Stimulated activated naive B cell treated with anti-CD40 and anti-IgM and Interleukin-4, amounts not matched to agents 10 μg/mL and 1 μg/mL and 100 μg/mL, for 72 hours (primary cell): ENCODE data around the gene KLF7.

ENCODE experiments used
- ATAC-seq, 2 donors: fragments of 150-1000 bp; cut with Tn5 transposase; replicated peaks; 2 replicates each; pipeline ENCODE4 v1.10.0; 2021; ENCODE audit warnings: moderate library complexity in 1 of 2
- DNase-seq: peaks from one replicate; pipeline ENCODE4 v3.0.0; 2021
- H3K27ac Mint-ChIP-seq: one replicate; pipeline ENCODE4 v1.8.0; 2022; ENCODE audit warnings: mild to moderate bottlenecking, mixed read lengths
- H3K27me3 Mint-ChIP-seq, 2 donors: one replicate each; pipeline ENCODE4 v1.8.0; 2022; ENCODE audit warnings: mixed read lengths in 2 of 2
- H3K36me3 Mint-ChIP-seq, 2 donors: one replicate each; pipeline ENCODE4 v1.8.0; 2022; ENCODE audit warnings: mixed read lengths in 2 of 2, mild to moderate bottlenecking in 1 of 2
- H3K4me1 Mint-ChIP-seq, 2 donors: one replicate each; pipeline ENCODE4 v1.8.0; 2022; ENCODE audit warnings: mixed read lengths in 2 of 2, mild to moderate bottlenecking in 1 of 2
- H3K4me3 Mint-ChIP-seq, 2 donors: one replicate each; pipeline ENCODE4 v1.8.0; 2022; ENCODE audit warnings: mild to moderate bottlenecking in 2 of 2, mixed read lengths in 2 of 2, moderate library complexity in 1 of 2
- H3K9me3 Mint-ChIP-seq, 2 donors: one replicate each; pipeline ENCODE4 v1.8.0; 2022; ENCODE audit warnings: mixed read lengths in 2 of 2, mild to moderate bottlenecking in 1 of 2

Gene KLF7

DNA sequence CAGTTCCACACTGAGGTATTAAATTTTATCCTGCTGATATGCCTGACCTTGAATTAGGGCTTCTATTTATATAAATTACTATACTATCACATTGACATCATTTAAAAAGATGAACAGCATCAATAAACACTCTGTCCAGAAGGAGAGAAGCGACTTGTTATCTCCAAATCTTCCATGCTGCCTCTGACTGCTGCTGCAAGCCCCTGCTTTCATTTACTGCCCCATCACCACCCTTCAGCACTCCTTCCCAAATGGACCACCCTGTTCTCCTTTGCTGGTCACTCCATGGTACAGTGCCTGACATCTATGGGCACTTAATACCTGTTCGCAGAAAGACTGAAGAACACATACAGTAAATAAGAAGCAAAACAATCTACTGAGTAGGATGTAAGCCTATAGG lies 48.1 kb downstream of the KLF7 start:
- Mint-ChIP-seq H3K27me3 (no peaks in the 10 kb centered on the region), H3K36me3 (peaks cover 26 to 60% of the 10 kb centered on the region in 2 donors), H3K27ac (no peak overlapping the region), H3K4me3 (no peak overlapping the region), H3K9me3 (no peaks in the 10 kb centered on the region), H3K4me1 (peaks cover 24 to 53% of the 10 kb centered on the region in 2 donors)
- ATAC-seq (no peak), DNase-seq (no peak)

DNA sequence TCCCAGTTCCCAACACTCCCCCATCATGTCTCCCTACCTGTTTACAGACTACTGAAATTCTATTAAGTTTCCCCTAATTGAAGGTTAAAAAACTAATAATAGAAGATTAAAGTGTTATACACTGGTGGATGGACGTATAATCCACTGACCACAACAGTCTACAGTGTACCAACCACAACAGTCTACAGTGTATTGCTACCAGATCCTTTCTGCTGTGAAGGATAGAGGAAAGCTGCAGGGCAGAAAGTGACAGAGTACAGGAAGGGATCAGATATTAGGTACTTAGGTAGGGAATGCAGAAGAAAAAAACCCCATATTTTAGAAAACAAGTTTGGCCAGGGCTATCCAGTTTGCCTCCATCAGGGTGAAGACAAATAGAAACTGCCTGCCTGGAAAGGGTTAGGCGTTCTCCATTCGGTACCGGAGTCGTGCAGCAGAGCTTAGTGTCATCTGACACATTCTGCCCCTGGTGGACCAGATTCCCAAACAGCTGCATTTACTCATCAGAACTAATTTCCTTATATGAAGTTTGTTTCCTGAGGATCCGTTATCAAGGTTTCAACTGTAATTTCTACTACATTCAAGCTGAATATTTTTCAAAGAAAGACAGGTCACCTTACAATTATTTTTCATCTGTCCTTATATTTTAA lies 49.9 kb downstream of the KLF7 start:
- peaks cover 18 to 56% of the 10 kb centered on the region in 2 donors for H3K36me3 Mint-ChIP-seq
- no peaks in the 10 kb centered on the region for H3K27me3 Mint-ChIP-seq
- peaks cover 23 to 53% of the 10 kb centered on the region in 2 donors for H3K4me1 Mint-ChIP-seq
- H3K9me3 Mint-ChIP-seq = no peaks in the 10 kb centered on the region
- ATAC-seq = no peak
- no peak for DNase-seq
- H3K4me3 Mint-ChIP-seq = no peak overlapping the region
- no peak overlapping the region for H3K27ac Mint-ChIP-seq

DNA sequence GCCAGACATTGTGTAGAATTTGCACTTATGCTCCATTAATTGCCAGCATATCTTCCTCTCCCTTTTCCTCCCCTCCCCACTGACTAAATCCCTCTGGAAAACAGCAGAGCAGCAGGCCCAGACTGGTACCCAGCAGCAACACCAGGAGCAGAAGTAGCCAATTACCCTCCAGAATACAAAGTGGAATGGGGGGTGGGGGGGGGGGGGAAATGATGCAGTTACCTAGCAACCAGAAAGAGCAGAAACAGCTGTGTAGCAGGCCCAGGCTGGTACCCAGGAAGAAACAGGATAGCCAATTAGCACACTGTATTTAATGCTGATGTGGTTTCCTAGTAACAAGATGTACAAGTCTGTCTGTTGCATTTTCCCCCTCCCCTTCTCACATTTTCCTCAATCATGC lies 52.3 kb downstream of the KLF7 start:
- H3K4me3 Mint-ChIP-seq = no peak overlapping the region
- H3K9me3 Mint-ChIP-seq = no peaks in the 10 kb centered on the region
- ATAC-seq (no peak), DNase-seq (no peak)
- peak overlapping the region; percentile 11 for H3K27ac Mint-ChIP-seq
- peaks cover 30 to 66% of the 10 kb centered on the region in 2 donors for H3K4me1 Mint-ChIP-seq
- H3K27me3 Mint-ChIP-seq = no peaks in the 10 kb centered on the region
- peaks cover 19 to 59% of the 10 kb centered on the region in 2 donors for H3K36me3 Mint-ChIP-seq

DNA sequence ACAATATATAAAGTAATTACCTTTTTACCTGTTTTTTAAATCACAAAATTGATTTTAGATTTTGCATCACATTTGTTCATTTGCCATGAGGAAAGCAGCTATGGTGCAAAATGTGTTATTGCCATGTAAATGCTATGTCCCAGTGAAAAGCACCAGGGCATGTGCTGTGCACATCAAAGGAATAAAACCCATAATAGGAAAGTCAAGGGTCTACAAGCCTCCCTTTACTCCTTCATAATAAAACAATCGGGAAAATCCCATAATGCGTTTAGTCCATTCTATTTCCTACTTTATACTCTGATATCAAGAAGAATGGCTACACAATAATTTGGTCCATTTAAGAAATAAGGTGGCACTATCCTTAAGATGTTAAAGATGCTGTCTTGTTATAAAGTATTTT lies 53.0 kb downstream of the KLF7 start:
- DNase-seq (no peak), ATAC-seq (no peak)
- Mint-ChIP-seq H3K4me3 (no peak overlapping the region), H3K27me3 (no peaks in the 10 kb centered on the region), H3K36me3 (peaks cover 23 to 62% of the 10 kb centered on the region in 2 donors), H3K4me1 (peaks cover 34 to 70% of the 10 kb centered on the region in 2 donors), H3K9me3 (no peaks in the 10 kb centered on the region), H3K27ac (no peak overlapping the region)

DNA sequence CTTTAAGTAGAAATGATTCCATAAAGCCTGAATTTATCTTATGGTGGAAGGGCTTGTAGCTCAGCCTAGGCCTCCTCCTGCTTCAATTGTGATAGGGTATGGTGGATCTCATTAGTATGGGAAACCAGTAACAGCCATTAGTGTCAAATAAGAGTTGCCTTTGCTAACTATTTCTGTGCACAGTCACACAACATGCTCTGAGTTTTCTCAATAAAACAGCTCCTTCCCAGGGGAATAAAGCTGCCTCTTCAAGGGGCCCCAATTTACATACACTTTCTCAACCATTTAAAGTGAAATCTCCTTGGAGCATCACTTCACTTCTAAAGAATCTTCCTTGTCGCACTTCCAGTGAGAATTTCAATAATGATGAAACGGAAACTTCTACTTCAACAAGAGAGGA lies 53.4 kb downstream of the KLF7 start:
- Mint-ChIP-seq H3K4me3 (no peak overlapping the region), H3K9me3 (no peaks in the 10 kb centered on the region), H3K36me3 (peaks cover 23 to 64% of the 10 kb centered on the region in 2 donors), H3K4me1 (peaks cover 35 to 70% of the 10 kb centered on the region in 2 donors), H3K27me3 (no peaks in the 10 kb centered on the region), H3K27ac (no peak overlapping the region)
- no peak for DNase-seq
- ATAC-seq = peak; percentile 83

DNA sequence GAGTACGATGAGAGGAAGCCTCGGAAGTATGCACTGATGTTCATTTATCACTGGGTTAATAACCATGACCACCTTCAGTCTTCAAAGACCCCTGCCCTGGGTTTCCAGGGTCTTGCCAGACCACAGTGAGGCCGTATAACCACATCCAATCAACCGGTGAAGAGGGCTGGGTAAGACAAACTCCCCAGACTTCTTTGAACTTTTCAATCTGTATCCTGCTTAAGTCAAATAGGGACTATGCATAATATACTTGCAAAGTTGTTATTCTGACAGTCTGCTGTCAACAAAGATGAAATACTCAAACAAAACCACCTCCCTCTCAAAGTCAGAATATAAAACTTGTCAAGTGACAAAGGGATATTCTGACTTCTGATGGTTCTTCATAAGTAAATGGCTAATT lies 54.0 kb downstream of the KLF7 start:
- no peaks in the 10 kb centered on the region for H3K9me3 Mint-ChIP-seq
- DNase-seq (no peak), ATAC-seq (no peak)
- H3K36me3 Mint-ChIP-seq = peaks cover 27 to 66% of the 10 kb centered on the region in 2 donors
- H3K27ac Mint-ChIP-seq = peak overlapping the region; percentile 77
- peaks cover 35 to 72% of the 10 kb centered on the region in 2 donors for H3K4me1 Mint-ChIP-seq
- H3K4me3 Mint-ChIP-seq = no peak overlapping the region
- no peaks in the 10 kb centered on the region for H3K27me3 Mint-ChIP-seq

DNA sequence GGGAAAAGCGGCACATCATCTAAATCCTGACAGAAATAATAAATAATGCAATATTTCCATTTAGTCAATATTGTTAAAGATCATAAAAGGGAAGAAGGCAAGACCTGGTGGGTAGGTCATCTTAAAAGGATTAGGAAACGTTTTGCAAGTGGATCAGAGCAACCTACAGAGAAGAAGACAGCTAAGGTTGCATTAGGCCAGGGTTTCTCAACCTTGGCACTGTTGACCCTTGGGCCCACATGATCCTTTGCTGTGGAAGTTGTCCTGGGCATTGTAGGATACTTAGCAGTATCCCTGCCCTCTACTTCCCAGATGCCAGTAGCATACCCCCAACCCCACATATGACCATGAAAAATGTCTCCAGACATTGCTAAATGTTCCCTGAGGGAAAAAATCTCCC lies 55.0 kb downstream of the KLF7 start:
- Mint-ChIP-seq H3K9me3 (no peaks in the 10 kb centered on the region), H3K27ac (peak overlapping the region; percentile 37)

DNA sequence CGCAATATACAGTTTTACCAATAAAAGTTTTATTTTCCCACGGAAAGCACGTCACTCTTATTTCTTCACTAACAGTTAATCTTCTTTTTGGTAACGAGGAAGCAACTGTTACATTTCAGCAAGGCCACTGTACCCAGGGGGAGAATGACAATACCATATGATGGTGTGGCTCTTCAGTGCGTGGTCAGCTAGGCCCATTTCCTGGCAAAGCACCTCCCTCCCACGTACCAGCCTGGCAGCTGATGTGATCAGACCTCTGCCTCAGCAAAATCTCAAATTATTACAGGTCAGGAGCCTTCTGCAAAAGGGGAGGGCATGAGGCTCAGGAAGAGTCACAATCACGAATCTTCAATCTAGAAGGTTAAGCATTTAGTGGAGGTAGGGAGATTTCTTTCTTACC lies 55.4 kb downstream of the KLF7 start:
- ATAC-seq (no peak), DNase-seq (no peak)

More for the DNA sequence above, 55.0 kb downstream of the KLF7 start:
- peaks cover 33 to 67% of the 10 kb centered on the region in 2 donors for H3K4me1 Mint-ChIP-seq
- H3K4me3 Mint-ChIP-seq = no peak overlapping the region
- DNase-seq (no peak), ATAC-seq (no peak)
- peaks cover 33 to 70% of the 10 kb centered on the region in 2 donors for H3K36me3 Mint-ChIP-seq
- no peaks in the 10 kb centered on the region for H3K27me3 Mint-ChIP-seq

DNA sequence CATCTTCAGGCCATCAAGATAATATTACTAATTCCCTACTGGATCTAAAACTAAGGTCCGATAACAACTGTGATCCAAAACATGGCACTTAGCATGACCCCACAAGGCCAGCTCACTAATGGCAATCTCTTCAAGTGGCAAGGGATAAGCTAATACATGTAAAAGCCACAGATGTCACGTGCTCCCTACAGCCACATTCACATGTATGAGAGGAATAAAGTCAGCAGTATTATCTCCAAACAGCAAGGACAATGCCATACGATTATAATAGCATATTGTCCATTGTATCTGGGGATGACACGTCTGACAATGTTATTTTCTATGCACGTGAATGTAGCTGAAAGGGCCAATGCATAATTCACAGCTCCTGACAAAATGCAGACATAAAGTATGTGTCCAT lies 56.0 kb downstream of the KLF7 start:
- no peaks in the 10 kb centered on the region for H3K9me3 Mint-ChIP-seq
- H3K27me3 Mint-ChIP-seq = no peaks in the 10 kb centered on the region
- H3K4me1 Mint-ChIP-seq = peaks cover 36 to 67% of the 10 kb centered on the region in 2 donors
- H3K36me3 Mint-ChIP-seq = peaks cover 36 to 72% of the 10 kb centered on the region in 2 donors
- DNase-seq (no peak), ATAC-seq (no peak)
- no peak overlapping the region for H3K27ac Mint-ChIP-seq
- no peak overlapping the region for H3K4me3 Mint-ChIP-seq

More for the DNA sequence above, 55.4 kb downstream of the KLF7 start:
- no peaks in the 10 kb centered on the region for H3K9me3 Mint-ChIP-seq
- H3K27me3 Mint-ChIP-seq = no peaks in the 10 kb centered on the region
- H3K27ac Mint-ChIP-seq = no peak overlapping the region
- H3K36me3 Mint-ChIP-seq = peaks cover 36 to 72% of the 10 kb centered on the region in 2 donors
- no peak overlapping the region for H3K4me3 Mint-ChIP-seq
- H3K4me1 Mint-ChIP-seq = peaks cover 36 to 67% of the 10 kb centered on the region in 2 donors

DNA sequence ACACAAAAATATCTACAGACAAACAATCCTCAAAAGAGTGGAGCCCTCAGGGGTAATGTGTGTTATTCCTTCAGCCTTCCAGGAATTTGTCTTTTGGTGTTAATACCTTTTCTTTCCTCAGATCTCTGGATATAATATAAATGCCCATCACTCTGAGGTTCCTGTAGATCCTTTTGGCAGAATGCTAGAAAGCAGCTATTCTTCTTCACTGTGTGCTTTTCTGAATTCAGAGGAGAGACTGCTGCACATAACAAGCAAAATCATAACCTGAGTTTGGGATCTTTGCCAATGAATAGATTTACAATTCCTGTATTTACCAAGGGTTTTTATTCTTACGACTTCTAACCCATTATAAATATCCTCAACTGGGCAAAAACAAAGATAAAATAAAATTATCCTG lies 57.3 kb downstream of the KLF7 start:
- H3K27ac Mint-ChIP-seq = no peak overlapping the region
- H3K4me3 Mint-ChIP-seq = no peak overlapping the region
- no peaks in the 10 kb centered on the region for H3K9me3 Mint-ChIP-seq
- ATAC-seq (no peak), DNase-seq (no peak)
- H3K27me3 Mint-ChIP-seq = no peaks in the 10 kb centered on the region
- H3K36me3 Mint-ChIP-seq = peaks cover 36 to 67% of the 10 kb centered on the region in 2 donors
- H3K4me1 Mint-ChIP-seq = peaks cover 31 to 56% of the 10 kb centered on the region in 2 donors

DNA sequence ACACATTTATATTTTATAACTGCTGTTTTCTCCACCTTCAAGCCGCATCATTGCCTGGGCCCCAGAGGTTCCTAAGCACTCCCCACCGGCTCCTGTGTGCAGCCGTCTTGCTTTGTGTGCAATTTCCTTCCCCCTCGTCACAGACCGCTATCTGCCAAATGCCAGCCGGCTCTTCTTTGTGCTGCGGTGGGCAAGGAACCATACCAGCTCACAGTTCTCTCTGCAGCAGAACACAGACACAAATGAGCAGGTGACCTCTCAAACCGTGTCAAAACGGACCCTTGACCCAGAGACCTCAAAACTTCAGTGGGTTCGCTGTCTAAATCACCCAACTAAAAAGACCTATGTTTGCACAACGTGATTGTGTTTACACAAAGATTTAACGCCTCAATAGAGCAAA lies 58.2 kb downstream of the KLF7 start:
- Mint-ChIP-seq H3K27ac (peak overlapping the region; percentile 81), H3K4me1 (peaks cover 32 to 53% of the 10 kb centered on the region in 2 donors), H3K4me3 (peak overlapping the region; percentile 37 to 49), H3K9me3 (no peaks in the 10 kb centered on the region), H3K27me3 (no peaks in the 10 kb centered on the region), H3K36me3 (peaks cover 36 to 63% of the 10 kb centered on the region in 2 donors)
- no peak for DNase-seq
- peak; percentile 76 to 77 for ATAC-seq

DNA sequence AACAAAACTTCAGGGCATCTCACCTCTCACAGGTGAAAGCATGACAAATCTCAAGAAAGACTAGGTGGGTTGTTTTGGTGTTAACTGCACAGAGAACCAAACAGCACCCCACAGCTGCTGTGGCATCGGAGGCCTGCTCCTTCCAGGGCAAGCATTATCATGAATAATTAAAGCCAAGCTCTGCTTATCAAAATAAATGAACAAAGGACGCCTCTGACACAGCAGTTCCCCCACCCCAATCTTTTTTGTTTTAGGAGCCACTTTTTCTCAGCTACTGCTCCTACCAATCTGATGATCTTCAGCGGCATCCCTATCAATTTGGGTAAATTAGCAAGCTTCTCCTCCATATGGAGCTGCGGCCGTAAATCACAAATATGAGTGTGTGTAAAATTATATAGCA lies 58.6 kb downstream of the KLF7 start:
- Mint-ChIP-seq H3K36me3 (peaks cover 36 to 59% of the 10 kb centered on the region in 2 donors), H3K27me3 (no peaks in the 10 kb centered on the region), H3K9me3 (no peaks in the 10 kb centered on the region), H3K27ac (peak overlapping the region; percentile 81), H3K4me1 (peaks cover 28 to 53% of the 10 kb centered on the region in 2 donors), H3K4me3 (peak overlapping the region in 1 of 2 donors; percentile 37)
- ATAC-seq (no peak), DNase-seq (no peak)

DNA sequence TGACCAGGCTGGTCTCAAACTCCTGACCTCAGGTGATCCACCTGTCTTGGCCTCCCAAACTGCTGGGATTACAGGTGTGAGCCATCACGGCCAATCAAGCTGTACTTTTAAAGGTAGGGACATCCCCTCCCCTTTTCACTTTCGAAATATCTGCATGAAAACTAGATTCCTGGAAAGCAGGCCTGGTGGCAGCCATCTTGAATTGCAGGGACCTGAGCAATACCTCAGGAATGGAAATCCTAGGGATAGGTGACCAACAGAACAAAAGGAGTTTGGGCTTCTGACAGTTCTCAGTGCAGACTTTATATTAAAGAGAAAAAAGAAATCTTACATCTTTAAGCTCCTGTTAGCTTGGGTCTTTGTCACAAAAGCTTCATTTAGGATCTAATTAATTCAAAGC lies 62.6 kb downstream of the KLF7 start:
- H3K27ac Mint-ChIP-seq = no peak overlapping the region
- H3K36me3 Mint-ChIP-seq = peaks cover 36 to 63% of the 10 kb centered on the region in 2 donors

DNA sequence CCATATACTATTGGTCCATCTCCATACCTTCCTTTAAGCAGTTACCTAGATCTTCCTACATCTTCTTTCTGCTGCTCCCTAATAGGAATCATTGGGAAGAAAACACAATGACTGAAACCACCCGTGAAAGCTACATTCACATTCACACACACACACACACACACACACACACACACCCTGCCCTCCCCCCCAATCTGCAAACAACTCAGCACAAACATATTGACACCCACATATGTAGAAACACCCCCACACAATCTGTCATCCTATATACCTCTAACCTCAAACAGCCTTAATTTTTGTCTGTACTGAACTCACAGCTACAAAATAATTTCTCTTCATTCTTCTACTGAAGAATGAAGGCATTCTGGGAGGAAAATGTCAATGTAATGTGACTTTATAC lies 63.8 kb downstream of the KLF7 start:
- Mint-ChIP-seq H3K4me1 (peaks cover 20% of the 10 kb centered on the region in 2 donors), H3K9me3 (no peaks in the 10 kb centered on the region), H3K27ac (no peak overlapping the region), H3K27me3 (no peaks in the 10 kb centered on the region), H3K4me3 (no peak overlapping the region), H3K36me3 (peaks cover 26 to 56% of the 10 kb centered on the region in 2 donors)
- ATAC-seq (no peak), DNase-seq (no peak)

More for the DNA sequence above, 62.6 kb downstream of the KLF7 start:
- ATAC-seq (no peak), DNase-seq (no peak)
- no peaks in the 10 kb centered on the region for H3K9me3 Mint-ChIP-seq
- no peaks in the 10 kb centered on the region for H3K27me3 Mint-ChIP-seq
- H3K4me3 Mint-ChIP-seq = no peak overlapping the region
- peaks cover 25% of the 10 kb centered on the region in 2 donors for H3K4me1 Mint-ChIP-seq

DNA sequence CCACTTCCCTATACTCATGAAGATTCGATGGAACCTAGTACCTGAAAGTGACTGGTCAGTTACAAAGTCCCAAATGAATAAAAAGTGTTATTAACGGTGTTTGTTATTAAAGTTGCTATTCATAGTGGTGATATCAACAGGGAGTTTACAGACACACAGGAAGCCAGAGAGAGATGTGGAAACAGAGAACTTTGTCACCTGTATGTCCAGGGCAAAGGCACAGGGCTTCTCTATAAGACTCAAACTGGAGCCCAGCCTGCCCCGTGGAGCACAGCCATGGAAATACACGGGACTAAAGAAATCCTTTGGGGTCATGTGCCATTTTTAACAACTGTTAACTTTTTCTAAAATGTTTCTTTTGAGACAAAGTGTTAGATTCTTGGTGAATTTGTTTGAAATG lies 68.5 kb downstream of the KLF7 start:
- H3K36me3 Mint-ChIP-seq = peaks cover 26 to 60% of the 10 kb centered on the region in 2 donors
- DNase-seq (no peak), ATAC-seq (peak; percentile 19 to 59)
- no peaks in the 10 kb centered on the region for H3K27me3 Mint-ChIP-seq
- peaks cover 23 to 25% of the 10 kb centered on the region in 2 donors for H3K4me1 Mint-ChIP-seq
- peaks cover 2 to 4% of the 10 kb centered on the region in 2 donors for H3K9me3 Mint-ChIP-seq
- H3K4me3 Mint-ChIP-seq = no peak overlapping the region
- H3K27ac Mint-ChIP-seq = no peak overlapping the region
